ENCODE results near the gene NPAS1.

NPAS1 gene

GRCh38 chr19:46998445-46999125 lies 21.1 kb upstream of the NPAS1 start:
- H3K27me3 ChIP-seq (ENCODE audit: low read depth, low read length) = no peaks in the 10 kb centered on the region
- no peak overlapping the region for H3K9ac ChIP-seq (ENCODE audit: low read length)
- H3K79me2 ChIP-seq (ENCODE audit: low read length) = no peaks in the 10 kb centered on the region
- H3K4me1 ChIP-seq (ENCODE audit: low read length) = no peaks in the 10 kb centered on the region
- H2AFZ ChIP-seq (ENCODE audit: low read depth, low read length) = no peak overlapping the region
- H3K4me2 ChIP-seq (ENCODE audit: low read length) = no peak overlapping the region
- H3K27ac ChIP-seq (ENCODE audit: low read length) = no peak overlapping the region
- no peaks in the 10 kb centered on the region; the same call in 1 of the 2 replicates for H4K20me1 ChIP-seq (ENCODE audit: insufficient read depth, low read length)
- no peaks in the 10 kb centered on the region for H3K9me3 ChIP-seq (ENCODE audit: insufficient read depth, low read length)
- peaks cover 9% of the 10 kb centered on the region for H3K36me3 ChIP-seq (replicated peaks; ENCODE audit: low read depth, low read length)
- H3K4me3 ChIP-seq (ENCODE audit: low read length) = no peak overlapping the region
- TF ChIP-seq EZH2phosphoT487 (IDR thresholded peaks at IDR 0.05; ENCODE audit: low read depth) (no peak), CTCF (IDR thresholded peaks at IDR 0.05; ENCODE audit: low read depth, low read length) (no peak)

GRCh38 chr19:46999377-46999776 lies 20.3 kb upstream of the NPAS1 start:
- H3K9me3 ChIP-seq (ENCODE audit: insufficient read depth, low read length) = no peaks in the 10 kb centered on the region
- H3K9ac ChIP-seq (ENCODE audit: low read length) = no peak overlapping the region
- no peak overlapping the region for H2AFZ ChIP-seq (ENCODE audit: low read depth, low read length)
- no peaks in the 10 kb centered on the region for H3K4me1 ChIP-seq (ENCODE audit: low read length)
- no peak overlapping the region for H3K4me2 ChIP-seq (ENCODE audit: low read length)
- no peaks in the 10 kb centered on the region; the same call in 1 of the 2 replicates for H4K20me1 ChIP-seq (ENCODE audit: insufficient read depth, low read length)
- peaks cover 8% of the 10 kb centered on the region for H3K36me3 ChIP-seq (replicated peaks; ENCODE audit: low read depth, low read length)
- TF ChIP-seq CTCF (IDR thresholded peaks at IDR 0.05; ENCODE audit: low read depth, low read length) (no peak), EZH2phosphoT487 (IDR thresholded peaks at IDR 0.05; ENCODE audit: low read depth) (no peak)
- H3K27ac ChIP-seq (ENCODE audit: low read length) = no peak overlapping the region
- H3K4me3 ChIP-seq (ENCODE audit: low read length) = no peak overlapping the region
- H3K79me2 ChIP-seq (ENCODE audit: low read length) = no peaks in the 10 kb centered on the region
- H3K27me3 ChIP-seq (ENCODE audit: low read depth, low read length) = no peaks in the 10 kb centered on the region

GRCh38 chr19:46999878-47000277 lies 19.8 kb upstream of the NPAS1 start:
- Histone ChIP-seq H3K4me1 (ENCODE audit: low read length) (no peaks in the 10 kb centered on the region), H2AFZ (ENCODE audit: low read depth, low read length) (no peak overlapping the region), H4K20me1 (ENCODE audit: insufficient read depth, low read length) (no peaks in the 10 kb centered on the region; the same call in 1 of the 2 replicates), H3K79me2 (ENCODE audit: low read length) (no peaks in the 10 kb centered on the region), H3K4me3 (ENCODE audit: low read length) (no peak overlapping the region), H3K4me2 (ENCODE audit: low read length) (no peak overlapping the region), H3K9me3 (ENCODE audit: insufficient read depth, low read length) (no peaks in the 10 kb centered on the region), H3K27me3 (ENCODE audit: low read depth, low read length) (no peaks in the 10 kb centered on the region), H3K27ac (ENCODE audit: low read length) (no peak overlapping the region), H3K36me3 (replicated peaks; ENCODE audit: low read depth, low read length) (peaks cover 8% of the 10 kb centered on the region), H3K9ac (ENCODE audit: low read length) (no peak overlapping the region)
- no peak for TF ChIP-seq CTCF (IDR thresholded peaks at IDR 0.05; ENCODE audit: low read depth, low read length)
- no peak for TF ChIP-seq EZH2phosphoT487 (IDR thresholded peaks at IDR 0.05; ENCODE audit: low read depth)

GRCh38 chr19:47000373-47000772 lies 19.3 kb upstream of the NPAS1 start:
- TF ChIP-seq CTCF (IDR thresholded peaks at IDR 0.05; ENCODE audit: low read depth, low read length) (no peak), EZH2phosphoT487 (IDR thresholded peaks at IDR 0.05; ENCODE audit: low read depth) (no peak)
- Histone ChIP-seq H3K4me2 (ENCODE audit: low read length) (no peak overlapping the region), H3K27me3 (ENCODE audit: low read depth, low read length) (no peaks in the 10 kb centered on the region), H3K9me3 (ENCODE audit: insufficient read depth, low read length) (no peaks in the 10 kb centered on the region), H3K27ac (ENCODE audit: low read length) (no peak overlapping the region), H3K4me3 (ENCODE audit: low read length) (no peak overlapping the region), H2AFZ (ENCODE audit: low read depth, low read length) (no peak overlapping the region), H3K9ac (ENCODE audit: low read length) (no peak overlapping the region), H3K4me1 (ENCODE audit: low read length) (no peaks in the 10 kb centered on the region), H4K20me1 (ENCODE audit: insufficient read depth, low read length) (no peaks in the 10 kb centered on the region; the same call in 1 of the 2 replicates), H3K36me3 (replicated peaks; ENCODE audit: low read depth, low read length) (peaks cover 8% of the 10 kb centered on the region), H3K79me2 (ENCODE audit: low read length) (no peaks in the 10 kb centered on the region)

Data from OCI-LY3 (cell line).